ENCODE results near the gene LBH.

DNA sequence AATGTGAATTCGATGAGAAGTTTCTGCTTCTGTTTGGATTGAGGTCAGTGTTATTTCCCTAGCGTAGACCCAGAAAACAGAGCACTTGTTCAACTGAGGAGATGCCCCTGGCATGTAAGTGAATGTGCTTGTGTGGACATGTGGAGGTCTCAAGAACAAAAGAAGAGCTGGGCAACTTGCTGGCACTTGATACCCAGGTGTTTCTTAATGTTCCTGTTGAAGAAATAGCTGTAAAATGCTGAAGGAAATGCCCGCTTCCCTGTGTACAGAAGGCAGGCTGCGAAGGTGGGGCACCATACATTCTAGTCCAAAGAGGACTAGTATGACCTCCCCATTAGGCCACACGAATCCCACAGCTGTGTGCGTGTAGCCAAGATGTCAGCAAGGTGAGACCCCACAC lies 9.8 kb upstream of the LBH start:
- TF ChIP-seq EZH2 (IDR thresholded peaks at IDR 0.05) (no peak), POLR2AphosphoS5 (IDR thresholded peaks at IDR 0.05; ENCODE audit: borderline replicate concordance, low read depth, low read length) (no peak)

Measured in SK-N-MC (cell line).